Testis (tissue), 3 donors: ENCODE data around the gene TNRC6B. TPM values are rescaled to one million over a fixed set of nuclear protein-coding genes. Genes with fewer than 3 reads are reported as not detected.
A peak's percentile ranks its signal among the peaks of the same experiment; 100 is the strongest.
"Not testable (repeated sequence)": the region's sequence is repeated elsewhere in the genome, so short reads cannot be mapped to it uniquely, and the experiment has no call there.

Experiments
- DNase-seq: peaks from one replicate; pipeline ENCODE4 v3.0.0-alpha.2; 2019
- H3K27ac ChIP-seq, 2 donors: fragments of 200-600 bp; sonication (generic); one replicate each; pipeline ENCODE4 v1.5.1; 2019
- H3K27me3 ChIP-seq: fragments of 200-600 bp; sonication (generic); one replicate; pipeline ENCODE4 v1.5.1; 2019
- H3K36me3 ChIP-seq: fragments of 200-600 bp; sonication (generic); one replicate; pipeline ENCODE4 v1.5.1; 2017; ENCODE audit warnings: low read depth; ENCODE audit errors: missing control alignments
- H3K4me1 ChIP-seq: fragments of 200-600 bp; sonication (generic); one replicate; pipeline ENCODE4 v1.5.1; 2019
- H3K4me3 ChIP-seq, 2 donors: fragments of 200-600 bp; sonication (generic); one replicate each; pipeline ENCODE4 v1.5.1; 2017 to 2019
- H3K9me3 ChIP-seq: fragments of 200-600 bp; sonication (generic); one replicate; pipeline ENCODE4 v1.5.1; 2017
- POLR2A ChIP-seq: fragments of 450-650 bp; IDR thresholded peaks from one replicate; pipeline ENCODE4 v1.6.1; 2017; ENCODE audit warnings: antibody characterized with exemption, mild to moderate bottlenecking, moderate library complexity
- WGBS, 2 donors: methylation state at CpG; one replicate each; pipeline ENCODE4 v1.1.5; 2018; 5-methylcytosine and 5-hydroxymethylcytosine counted together
- intact Hi-C: fragments of 100-400 bp; cut with DNase I; formaldehyde crosslinking; loops from one replicate; pipeline ENCODE4 v1.15.1; 2023; ENCODE audit warnings: low total_unique reads
- polyA plus RNA-seq: library from polyadenylated mRNA; stranded (reverse); fragments of 350-450 nt; fragmentation: Illumina TruSeq; extraction: RNeasy Lipid Tissue Mini Kit (QIAGEN cat#74804); gene quantifications from one replicate; pipeline ENCODE4 v1.2.3, GENCODE V29; 2014; ENCODE audit warnings: low read depth, low replicate concordance; ENCODE audit not compliant: insufficient read depth
- total RNA-seq, 2 donors: library from RNA; depleted of rRNA; stranded (reverse); fragments of >200 nt; gene quantifications; one replicate each; pipeline ENCODE4 v1.2.3, GENCODE V29; 2016
- TF ChIP-seq, protein P1 (sequence below), 3 experiments: fragments of 450-650 bp in 2 of 3; fragments of 200-600 bp in 1 of 3; sonication (generic) in 1 of 3; IDR thresholded peaks; one replicate each; pipeline ENCODE4 v1.5.1; 2016 to 2019; ENCODE audit warnings: antibody characterized with exemption in 3 of 3, mild to moderate bottlenecking in 2 of 3, moderate library complexity in 1 of 3

TNRC6B gene
- total and polyA plus RNA-seq, 3 donors from 2014 or later = 49.2 to 122 (median 79.7) TPM

DNA sequence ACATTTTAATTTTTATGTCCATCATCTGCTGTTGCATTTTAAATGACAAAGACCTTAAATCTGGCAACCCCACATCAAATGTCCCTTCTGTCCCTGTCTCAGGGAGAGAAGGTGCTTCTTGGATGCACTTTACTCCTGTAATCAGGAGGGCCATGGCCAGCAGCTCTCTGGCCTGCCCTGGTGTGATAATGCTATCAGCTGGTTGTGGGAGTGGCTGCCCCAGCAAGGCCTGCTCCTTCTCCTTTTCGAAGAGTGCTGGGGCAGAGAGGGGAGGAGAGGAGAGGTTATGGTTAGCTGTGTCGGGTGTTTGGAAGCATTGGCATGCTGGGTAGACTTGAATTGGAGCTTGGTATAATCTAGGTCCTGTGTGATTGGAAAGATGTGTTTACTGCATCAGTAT lies 12.8 kb downstream of the TNRC6B start:
- Histone ChIP-seq H3K36me3 (no peaks in the 10 kb centered on the region), H3K9me3 (no peaks in the 10 kb centered on the region), H3K27ac (peak overlapping the region in 1 of 2 donors; percentile 10), H3K4me3 (no peak overlapping the region), H3K27me3 (no peaks in the 10 kb centered on the region), H3K4me1 (peaks cover 39% of the 10 kb centered on the region)
- WGBS, 2 donors = 37 to 63% methylated on average over 2 of the region's 2 CpGs
- intact Hi-C loops = no loop called here
- TF ChIP-seq, protein P1, sequence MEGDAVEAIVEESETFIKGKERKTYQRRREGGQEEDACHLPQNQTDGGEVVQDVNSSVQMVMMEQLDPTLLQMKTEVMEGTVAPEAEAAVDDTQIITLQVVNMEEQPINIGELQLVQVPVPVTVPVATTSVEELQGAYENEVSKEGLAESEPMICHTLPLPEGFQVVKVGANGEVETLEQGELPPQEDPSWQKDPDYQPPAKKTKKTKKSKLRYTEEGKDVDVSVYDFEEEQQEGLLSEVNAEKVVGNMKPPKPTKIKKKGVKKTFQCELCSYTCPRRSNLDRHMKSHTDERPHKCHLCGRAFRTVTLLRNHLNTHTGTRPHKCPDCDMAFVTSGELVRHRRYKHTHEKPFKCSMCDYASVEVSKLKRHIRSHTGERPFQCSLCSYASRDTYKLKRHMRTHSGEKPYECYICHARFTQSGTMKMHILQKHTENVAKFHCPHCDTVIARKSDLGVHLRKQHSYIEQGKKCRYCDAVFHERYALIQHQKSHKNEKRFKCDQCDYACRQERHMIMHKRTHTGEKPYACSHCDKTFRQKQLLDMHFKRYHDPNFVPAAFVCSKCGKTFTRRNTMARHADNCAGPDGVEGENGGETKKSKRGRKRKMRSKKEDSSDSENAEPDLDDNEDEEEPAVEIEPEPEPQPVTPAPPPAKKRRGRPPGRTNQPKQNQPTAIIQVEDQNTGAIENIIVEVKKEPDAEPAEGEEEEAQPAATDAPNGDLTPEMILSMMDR (IDR thresholded peaks at IDR 0.05) = no peak
- TF ChIP-seq POLR2A = no peak
- peak; percentile 75 for DNase-seq

DNA sequence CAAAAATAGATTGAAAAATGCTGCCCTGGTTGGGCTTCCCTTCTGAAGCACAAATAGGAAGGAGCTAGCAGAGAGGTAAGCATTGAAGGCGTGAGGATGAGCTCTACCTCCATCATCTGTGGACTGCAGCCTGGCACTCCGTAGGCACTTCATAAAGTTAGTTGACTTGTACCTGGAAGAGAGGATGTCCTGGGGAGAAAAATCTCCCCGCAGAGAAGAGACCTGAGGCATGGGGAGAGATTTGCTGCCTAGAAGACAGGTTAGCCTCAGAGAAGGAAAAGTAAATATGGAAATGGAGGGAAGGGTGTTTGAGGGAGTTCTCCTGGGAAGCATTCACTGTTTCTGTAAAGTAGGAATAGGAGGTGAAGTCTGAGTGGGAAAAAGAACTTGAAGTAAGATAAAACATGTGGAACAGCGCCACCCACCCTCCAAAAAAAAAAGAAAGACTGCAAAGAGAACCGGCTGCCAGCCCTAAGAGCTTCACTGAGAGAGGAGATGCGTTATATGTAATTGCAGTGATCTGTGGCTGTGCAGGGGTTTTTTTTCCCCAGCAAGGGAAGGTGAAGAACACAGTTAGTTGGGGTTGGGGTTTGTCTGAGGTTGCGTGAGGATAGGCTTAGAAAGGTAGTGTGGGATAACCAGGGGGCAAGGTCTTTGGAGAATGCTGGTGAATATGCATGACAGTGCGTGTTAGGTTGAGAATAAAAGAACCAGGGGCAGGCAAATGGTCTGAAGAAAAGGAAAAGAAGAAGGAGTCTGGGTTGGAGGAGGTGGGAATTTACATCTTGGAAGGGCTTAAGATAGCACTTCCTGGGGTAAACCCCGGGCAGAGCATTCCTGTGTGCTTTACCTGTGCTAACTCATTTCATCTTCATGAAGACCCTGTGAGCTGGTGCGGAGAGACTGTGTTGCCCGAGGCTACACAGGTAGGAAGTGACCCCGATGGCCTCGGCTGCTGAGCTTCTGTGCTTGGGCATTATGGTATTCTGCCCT lies 16.0 kb downstream of the TNRC6B start:
- WGBS, 2 donors = 67 to 75% methylated on average over 13 of the region's 13 CpGs
- Histone ChIP-seq H3K4me3 (no peak overlapping the region), H3K27me3 (no peaks in the 10 kb centered on the region), H3K27ac (no peak overlapping the region), H3K4me1 (peaks cover 34% of the 10 kb centered on the region), H3K9me3 (no peaks in the 10 kb centered on the region), H3K36me3 (no peaks in the 10 kb centered on the region)
- peak; percentile 50 for DNase-seq
- intact Hi-C loops = no loop called here
- no peak for TF ChIP-seq POLR2A
- TF ChIP-seq, protein P1 (IDR thresholded peaks at IDR 0.05) = peak in 1 of 3 experiments; percentile 54

DNA sequence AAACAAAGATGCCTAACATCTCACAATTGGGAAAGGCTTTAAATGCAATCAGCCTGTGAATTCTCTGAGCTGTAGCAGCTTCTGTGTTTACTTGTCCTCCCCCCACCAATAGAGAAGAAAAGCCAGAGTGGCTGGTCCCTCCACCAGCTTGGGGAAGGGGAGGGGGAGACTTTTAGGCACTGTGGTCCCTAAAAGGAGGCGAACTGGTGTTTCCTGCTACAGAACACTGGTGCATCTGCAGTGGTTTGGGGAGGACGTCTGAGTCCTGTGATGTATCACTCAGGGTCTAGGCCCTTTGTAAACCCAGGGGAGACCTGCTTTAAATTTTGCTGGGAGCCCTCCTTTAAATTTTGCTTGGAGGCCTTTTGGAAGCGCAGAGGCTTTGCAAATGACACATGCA lies 16.9 kb downstream of the TNRC6B start:
- H3K27ac ChIP-seq = no peak overlapping the region
- TF ChIP-seq POLR2A = no peak
- TF ChIP-seq, protein P1 (IDR thresholded peaks at IDR 0.05) = no peak

DNA sequence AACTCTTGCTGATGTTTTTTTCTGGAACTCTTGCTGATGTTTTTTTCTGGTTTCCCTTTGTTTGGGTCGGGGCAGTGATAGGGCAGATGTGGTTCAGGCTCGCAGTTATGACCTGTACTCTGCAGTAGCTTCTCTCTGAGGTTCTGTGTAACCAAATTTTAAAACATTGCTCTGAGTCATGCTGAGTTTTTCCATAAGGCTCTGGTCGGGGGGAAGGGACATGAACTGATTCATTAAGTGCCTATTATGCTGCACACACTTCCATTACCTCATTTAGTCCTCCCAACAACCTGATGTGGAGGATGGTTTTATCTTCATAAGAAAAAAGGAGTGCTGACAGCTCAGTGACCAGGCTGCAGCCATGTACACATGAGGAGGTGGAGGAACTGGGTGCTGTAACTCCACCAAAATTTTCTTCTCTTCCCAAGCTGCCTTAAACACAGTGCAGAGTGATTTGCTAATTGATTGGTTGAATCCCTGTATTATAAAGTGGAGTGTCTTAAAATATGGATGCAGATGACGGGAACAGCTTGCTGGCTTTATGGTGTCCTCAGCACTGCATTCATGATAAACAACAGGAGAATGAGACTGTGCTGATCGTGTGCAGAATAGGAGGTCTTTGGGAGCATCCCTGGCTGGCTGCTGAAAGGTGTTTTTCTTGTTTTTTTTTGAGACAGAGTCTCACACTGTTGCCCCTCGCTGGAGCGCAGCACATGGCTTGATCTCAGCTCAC lies 19.1 kb downstream of the TNRC6B start:
- WGBS, 2 donors = 57 to 59% methylated on average over 7 of the region's 7 CpGs
- Histone ChIP-seq H3K36me3 (no peaks in the 10 kb centered on the region), H3K4me1 (peaks cover 20% of the 10 kb centered on the region), H3K27me3 (no peaks in the 10 kb centered on the region), H3K9me3 (no peaks in the 10 kb centered on the region), H3K27ac (peak overlapping the region in 1 of 2 donors; percentile 62), H3K4me3 (no peak overlapping the region)
- intact Hi-C loops = no loop called here
- no peak for DNase-seq
- TF ChIP-seq, protein P1 (IDR thresholded peaks at IDR 0.05) = no peak
- no peak for TF ChIP-seq POLR2A

More for the DNA sequence above, 16.9 kb downstream of the TNRC6B start:
- Histone ChIP-seq H3K4me3 (no peak overlapping the region), H3K4me1 (peaks cover 34% of the 10 kb centered on the region), H3K36me3 (no peaks in the 10 kb centered on the region), H3K27me3 (no peaks in the 10 kb centered on the region), H3K9me3 (no peaks in the 10 kb centered on the region)
- 70 to 85% methylated on average over 3 of the region's 3 CpGs for WGBS, 2 donors
- no peak for DNase-seq
- intact Hi-C loops = no loop called here

DNA sequence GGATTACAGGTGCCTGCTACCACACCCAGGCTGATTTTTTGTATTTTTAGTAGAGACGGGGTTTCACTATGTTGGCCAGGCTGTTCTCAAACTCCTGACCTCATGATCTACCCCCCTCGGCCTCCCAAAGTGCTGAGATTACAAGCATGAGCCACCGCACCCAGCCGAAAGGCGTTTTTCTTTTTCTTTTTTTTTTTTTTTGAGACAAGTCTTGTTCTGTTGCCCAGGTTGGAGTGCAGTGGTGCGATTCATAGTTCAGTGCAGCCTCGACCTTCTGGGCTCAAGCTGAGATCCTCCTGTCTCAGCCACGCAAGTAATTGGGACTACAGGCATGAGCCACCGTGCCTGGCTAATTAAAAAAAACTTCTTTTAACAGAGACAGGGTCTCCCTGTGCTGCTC lies 19.7 kb downstream of the TNRC6B start:
- Histone ChIP-seq H3K27ac (peak overlapping the region in 1 of 2 donors; percentile 33), H3K4me1 (peaks cover 17% of the 10 kb centered on the region)
- H3K27me3 ChIP-seq, DNase-seq, H3K36me3 ChIP-seq, H3K4me3 ChIP-seq, H3K9me3 ChIP-seq, intact Hi-C loops: not testable (repeated sequence)
- WGBS, 2 donors = 57 to 60% methylated on average over 7 to 9 of the region's 9 CpGs
